HepG2 (cell line): ENCODE results near the gene GRPEL2. TPM values are rescaled to one million over a fixed set of nuclear protein-coding genes. Genes with fewer than 3 reads are reported as not detected.

Source experiments
- CC2D1A ChIP-seq: sonication (generic); formaldehyde crosslinking; IDR thresholded peaks from 2 replicates; pipeline ENCODE4 v1.8.1; 2023; ENCODE audit warnings: mild to moderate bottlenecking, missing genetic modification reagents
- FOXC1 ChIP-seq: sonication (generic); formaldehyde crosslinking; IDR thresholded peaks from 2 replicates; pipeline ENCODE4 v1.8.0; 2022; ENCODE audit warnings: mild to moderate bottlenecking, missing genetic modification reagents, borderline replicate concordance
- FOXO1 ChIP-seq: sonication (generic); formaldehyde crosslinking; IDR thresholded peaks from 2 replicates; pipeline ENCODE4 v1.4.0; 2020; ENCODE audit warnings: missing genetic modification reagents
- FOXP1 ChIP-seq, 2 experiments: fragments of 450-650 bp in 1 of 2; IDR thresholded peaks; 2 replicates each; pipeline ENCODE4 v1.6.1; 2017 to 2018; ENCODE audit warnings: antibody characterized with exemption in 1 of 2
- HOXD1 ChIP-seq: sonication (generic); formaldehyde crosslinking; IDR thresholded peaks from 2 replicates; pipeline ENCODE4 v1.5.0; 2020; ENCODE audit warnings: missing genetic modification reagents
- KLF12 ChIP-seq: sonication (generic); formaldehyde crosslinking; IDR thresholded peaks from 2 replicates; pipeline ENCODE4 v1.4.0; 2020; ENCODE audit warnings: missing genetic modification reagents, borderline replicate concordance
- NFATC3 ChIP-seq: sonication (generic); formaldehyde crosslinking; IDR thresholded peaks from 2 replicates; pipeline ENCODE4 v1.5.1; 2020; ENCODE audit warnings: mild to moderate bottlenecking, missing genetic modification reagents
- NR2F6 ChIP-seq, 2 experiments: IDR thresholded peaks; 2 replicates each; pipeline ENCODE4 v1.6.1; 2016; ENCODE audit warnings: antibody characterized with exemption in 1 of 2, mild to moderate bottlenecking in 1 of 2
- POLR2A ChIP-seq, 2 experiments: IDR thresholded peaks; 2 replicates each; pipeline ENCODE4 v1.6.1; 2011; ENCODE audit warnings: low read depth in 2 of 2, low read length in 2 of 2, mild to moderate bottlenecking in 1 of 2, moderate library complexity in 1 of 2; ENCODE audit not compliant: insufficient read depth in 1 of 2
- PREB ChIP-seq: sonication (generic); formaldehyde crosslinking; IDR thresholded peaks from 2 replicates; pipeline ENCODE4 v1.4.0; 2020; ENCODE audit warnings: missing genetic modification reagents
- RAD21 ChIP-seq: fragments of 450-650 bp; formaldehyde crosslinking; IDR thresholded peaks from 2 replicates; pipeline ENCODE4 v1.5.0; 2020; ENCODE audit warnings: mild to moderate bottlenecking
- RCOR2 ChIP-seq: IDR thresholded peaks from 2 replicates; pipeline ENCODE4 v1.6.1; 2016; ENCODE audit warnings: missing biosample characterization, missing genetic modification reagents
- RFXANK ChIP-seq: IDR thresholded peaks from 2 replicates; pipeline ENCODE4 v1.6.1; 2016
- RXRA ChIP-seq: sonication (generic); formaldehyde crosslinking; IDR thresholded peaks from 2 replicates; pipeline ENCODE4 v1.5.1; 2020; ENCODE audit warnings: missing genetic modification reagents
- TRIM22 ChIP-seq: fragments of 450-650 bp; IDR thresholded peaks from 2 replicates; pipeline ENCODE4 v1.6.1; 2017
- TSC22D2 ChIP-seq: sonication (generic); formaldehyde crosslinking; IDR thresholded peaks from 2 replicates; pipeline ENCODE4 v1.5.1; 2020; ENCODE audit warnings: missing genetic modification reagents, mild to moderate bottlenecking, borderline replicate concordance
- ZBTB3 ChIP-seq: sonication (generic); formaldehyde crosslinking; IDR thresholded peaks from 2 replicates; pipeline ENCODE4 v1.4.0; 2020; ENCODE audit warnings: low read depth, mild to moderate bottlenecking, moderate library complexity, missing genetic modification reagents, borderline replicate concordance
- ZNF331 ChIP-seq: sonication (generic); formaldehyde crosslinking; IDR thresholded peaks from 2 replicates; pipeline ENCODE4 v1.4.0; 2020; ENCODE audit warnings: missing genetic modification reagents
- ZNF343 ChIP-seq: sonication (generic); formaldehyde crosslinking; IDR thresholded peaks from 2 replicates; pipeline ENCODE4 v1.4.0; 2020; ENCODE audit warnings: mild to moderate bottlenecking, missing genetic modification reagents
- ZNF451 ChIP-seq: sonication (generic); formaldehyde crosslinking; IDR thresholded peaks from 2 replicates; pipeline ENCODE4 v1.5.0; 2020; ENCODE audit warnings: mild to moderate bottlenecking, missing genetic modification reagents
- ZNF552 ChIP-seq: sonication (generic); formaldehyde crosslinking; IDR thresholded peaks from 2 replicates; pipeline ENCODE4 v1.9.0; 2022; ENCODE audit warnings: missing genetic modification reagents, mild to moderate bottlenecking, borderline replicate concordance
- ZNF567 ChIP-seq: sonication (generic); formaldehyde crosslinking; IDR thresholded peaks from 2 replicates; pipeline ENCODE4 v1.8.1; 2023; ENCODE audit warnings: mild to moderate bottlenecking, missing genetic modification reagents, borderline replicate concordance
- ZNF792 ChIP-seq: IDR thresholded peaks from 2 replicates; pipeline ENCODE4 v1.6.1; 2016
- polyA plus RNA-seq, 8 experiments: library from polyadenylated mRNA; depleted of rRNA in 3 of 8; stranded (reverse) in 7 of 8; unstranded in 1 of 8; fragments of >200 nt; fragmentation: Illumina TruSeq in 4 of 8; extraction: Trizol in 4 of 8; gene quantifications; 2 replicates each; pipeline versions ENCODE4 v1.2.1 to v1.2.3, GENCODE V29; 2011 to 2016; ENCODE audit warnings: low read depth in 4 of 8, missing spikeins in 1 of 8, mixed read lengths in 1 of 8; ENCODE audit not compliant: insufficient read depth in 1 of 8
- total RNA-seq, 5 experiments: library from RNA; depleted of rRNA; stranded (reverse); fragments of >200 nt; fragmentation: Illumina TruSeq; extraction: Trizol; gene quantifications; 2 replicates each; pipeline ENCODE4 v1.2.3, GENCODE V29; 2016; ENCODE audit warnings: low read depth in 1 of 5
- TF ChIP-seq, protein P1 (sequence below): sonication (generic); formaldehyde crosslinking; IDR thresholded peaks from 2 replicates; pipeline ENCODE4 v1.4.0; 2020; ENCODE audit warnings: missing genetic modification reagents
- TF ChIP-seq, protein P2 (sequence below): sonication (generic); formaldehyde crosslinking; IDR thresholded peaks from 2 replicates; pipeline ENCODE4 v1.5.1; 2020; ENCODE audit warnings: mild to moderate bottlenecking, missing genetic modification reagents, moderate library complexity

Gene GRPEL2
- total and polyA plus RNA-seq, 2 of the 13 experiments (the other 11 are each of a cell fraction or from before 2014, with no cell fraction given): 13.1 to 16.6 TPM

DNA sequence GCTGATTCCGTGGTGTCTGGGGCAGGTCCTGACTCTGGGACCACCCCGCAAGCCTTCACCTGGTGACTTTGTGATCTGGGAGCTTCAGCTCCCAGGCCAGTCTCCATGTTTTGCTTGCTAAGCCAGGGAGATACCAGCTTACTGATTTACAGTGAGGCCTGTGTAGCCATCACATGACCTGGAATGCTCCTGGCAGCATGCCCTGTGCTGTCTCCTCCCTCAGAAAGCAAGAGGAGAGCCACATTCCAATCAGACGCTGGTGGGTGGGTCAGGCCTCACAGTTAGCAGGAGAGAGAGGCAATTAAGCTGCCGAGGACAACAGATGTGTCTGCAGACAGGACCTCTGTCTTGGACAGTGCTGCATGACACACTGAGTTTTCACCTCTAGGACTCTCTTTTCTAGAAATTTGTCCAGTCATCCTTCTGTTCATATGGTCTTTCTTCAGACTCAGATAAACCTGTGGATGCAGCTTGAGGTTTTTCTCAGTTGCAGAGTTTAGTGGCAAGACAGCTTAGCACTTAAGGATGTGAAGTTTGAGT, 24.4 kb upstream of the GRPEL2 start (continued):
- no peak for TF ChIP-seq TRIM22
- no peak for TF ChIP-seq NR2F6 (IDR thresholded peaks at IDR 0.05)
- no peak for TF ChIP-seq NR2F6 (CRISPR knock-in tag; IDR thresholded peaks at IDR 0.05)
- TF ChIP-seq RFXANK (CRISPR knock-in tag): no peak
- TF ChIP-seq RXRA (CRISPR knock-in tag): 0 out of 2 replicates have a peak, but pooled peaks have one; percentile 55
- TF ChIP-seq FOXP1 (IDR thresholded peaks at IDR 0.05): no peak
- peak; percentile 55; the same call in 1 of the 2 replicates for TF ChIP-seq FOXP1 (CRISPR knock-in tag; IDR thresholded peaks at IDR 0.05)
- TF ChIP-seq TSC22D2 (CRISPR knock-in tag): no peak
- no peak for TF ChIP-seq ZNF343
- TF ChIP-seq ZNF792: peak; percentile 75; the same call in 1 of the 2 replicates
- peak; percentile 60 to 86 for TF ChIP-seq POLR2A (IDR thresholded peaks at IDR 0.05; ENCODE audit: insufficient read depth in 1 of 2, low read depth in 2 of 2, low read length in 2 of 2)
- TF ChIP-seq NFATC3 (CRISPR knock-in tag): no peak
- no peak for TF ChIP-seq ZNF552 (CRISPR knock-in tag)
- 0 out of 2 replicates have a peak, but pooled peaks have one; percentile 1 for TF ChIP-seq FOXO1
- TF ChIP-seq FOXC1 (CRISPR knock-in tag): peak; percentile 87
- TF ChIP-seq, protein P1, sequence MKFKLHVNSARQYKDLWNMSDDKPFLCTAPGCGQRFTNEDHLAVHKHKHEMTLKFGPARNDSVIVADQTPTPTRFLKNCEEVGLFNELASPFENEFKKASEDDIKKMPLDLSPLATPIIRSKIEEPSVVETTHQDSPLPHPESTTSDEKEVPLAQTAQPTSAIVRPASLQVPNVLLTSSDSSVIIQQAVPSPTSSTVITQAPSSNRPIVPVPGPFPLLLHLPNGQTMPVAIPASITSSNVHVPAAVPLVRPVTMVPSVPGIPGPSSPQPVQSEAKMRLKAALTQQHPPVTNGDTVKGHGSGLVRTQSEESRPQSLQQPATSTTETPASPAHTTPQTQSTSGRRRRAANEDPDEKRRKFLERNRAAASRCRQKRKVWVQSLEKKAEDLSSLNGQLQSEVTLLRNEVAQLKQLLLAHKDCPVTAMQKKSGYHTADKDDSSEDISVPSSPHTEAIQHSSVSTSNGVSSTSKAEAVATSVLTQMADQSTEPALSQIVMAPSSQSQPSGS: peak; percentile 20; the same call in 1 of the 2 replicates
- TF ChIP-seq CC2D1A (CRISPR knock-in tag): no peak
- peak; percentile 45; the same call in 1 of the 2 replicates for TF ChIP-seq RCOR2 (CRISPR knock-in tag)
- peak; percentile 49; the same call in 1 of the 2 replicates for TF ChIP-seq ZNF331 (CRISPR knock-in tag)
- TF ChIP-seq HOXD1 (CRISPR knock-in tag): 0 out of 2 replicates have a peak, but pooled peaks have one; percentile 50
- TF ChIP-seq, protein P2, sequence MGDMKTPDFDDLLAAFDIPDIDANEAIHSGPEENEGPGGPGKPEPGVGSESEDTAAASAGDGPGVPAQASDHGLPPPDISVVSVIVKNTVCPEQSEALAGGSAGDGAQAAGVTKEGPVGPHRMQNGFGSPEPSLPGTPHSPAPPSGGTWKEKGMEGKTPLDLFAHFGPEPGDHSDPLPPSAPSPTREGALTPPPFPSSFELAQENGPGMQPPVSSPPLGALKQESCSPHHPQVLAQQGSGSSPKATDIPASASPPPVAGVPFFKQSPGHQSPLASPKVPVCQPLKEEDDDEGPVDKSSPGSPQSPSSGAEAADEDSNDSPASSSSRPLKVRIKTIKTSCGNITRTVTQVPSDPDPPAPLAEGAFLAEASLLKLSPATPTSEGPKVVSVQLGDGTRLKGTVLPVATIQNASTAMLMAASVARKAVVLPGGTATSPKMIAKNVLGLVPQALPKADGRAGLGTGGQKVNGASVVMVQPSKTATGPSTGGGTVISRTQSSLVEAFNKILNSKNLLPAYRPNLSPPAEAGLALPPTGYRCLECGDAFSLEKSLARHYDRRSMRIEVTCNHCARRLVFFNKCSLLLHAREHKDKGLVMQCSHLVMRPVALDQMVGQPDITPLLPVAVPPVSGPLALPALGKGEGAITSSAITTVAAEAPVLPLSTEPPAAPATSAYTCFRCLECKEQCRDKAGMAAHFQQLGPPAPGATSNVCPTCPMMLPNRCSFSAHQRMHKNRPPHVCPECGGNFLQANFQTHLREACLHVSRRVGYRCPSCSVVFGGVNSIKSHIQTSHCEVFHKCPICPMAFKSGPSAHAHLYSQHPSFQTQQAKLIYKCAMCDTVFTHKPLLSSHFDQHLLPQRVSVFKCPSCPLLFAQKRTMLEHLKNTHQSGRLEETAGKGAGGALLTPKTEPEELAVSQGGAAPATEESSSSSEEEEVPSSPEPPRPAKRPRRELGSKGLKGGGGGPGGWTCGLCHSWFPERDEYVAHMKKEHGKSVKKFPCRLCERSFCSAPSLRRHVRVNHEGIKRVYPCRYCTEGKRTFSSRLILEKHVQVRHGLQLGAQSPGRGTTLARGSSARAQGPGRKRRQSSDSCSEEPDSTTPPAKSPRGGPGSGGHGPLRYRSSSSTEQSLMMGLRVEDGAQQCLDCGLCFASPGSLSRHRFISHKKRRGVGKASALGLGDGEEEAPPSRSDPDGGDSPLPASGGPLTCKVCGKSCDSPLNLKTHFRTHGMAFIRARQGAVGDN: peak; percentile 70
- no peak for TF ChIP-seq ZBTB3 (CRISPR knock-in tag)
- 0 out of 2 replicates have a peak, but pooled peaks have one; percentile 48 for TF ChIP-seq RAD21 (CRISPR knock-in tag)
- TF ChIP-seq KLF12 (CRISPR knock-in tag): no peak
- no peak for TF ChIP-seq PREB (CRISPR knock-in tag)
- no peak for TF ChIP-seq ZNF567
- TF ChIP-seq ZNF451 (CRISPR knock-in tag): 0 out of 2 replicates have a peak, but pooled peaks have one; percentile 51
